Caco-2 (cell line): ENCODE measurements around the gene WDFY4. TPM values are rescaled to one million over a fixed set of nuclear protein-coding genes. Genes with fewer than 3 reads are reported as not detected.

Experiments
- BruUV-seq: library from RNA; stranded (reverse); fragments of 400-500 nt; replicated peaks from 2 replicates; lab custom pipeline; 2021; lab: Mats Ljungman, UMichigan
- CTCF ChIA-PET: fragments of 300-600 bp; sonication (Branson Sonifier 250); formaldehyde crosslinking; loops from one replicate; lab custom pipeline; 2022; ENCODE audit warnings: antibody characterized with exemption; lab: Charles Lee
- POLR2A ChIA-PET: fragments of 300-600 bp; sonication (Branson Sonifier 250); formaldehyde crosslinking; loops from one replicate; lab custom pipeline; 2022; ENCODE audit warnings: antibody characterized with exemption; lab: Charles Lee
- DNase-seq, 2 experiments: peaks; one replicate each; pipeline versions ENCODE4 v3.0.0 to v3.0.0-alpha.2; 2020 to 2022
- H3K27me3 ChIP-seq: replicated peaks from 2 replicates; pipeline ENCODE4 v1.6.0; 2011; ENCODE audit warnings: low read length; ENCODE audit not compliant: control insufficient read depth, insufficient read depth
- H3K36me3 ChIP-seq: 2 replicates; pipeline ENCODE4 v1.5.1; 2011; ENCODE audit warnings: low read length; ENCODE audit not compliant: control insufficient read depth, insufficient read depth
- H3K4me1 ChIP-seq: fragments of 250-450 bp; sonication (Bioruptor Pico); 2 replicates; pipeline ENCODE4 v1.5.1; 2020; ENCODE audit warnings: mild to moderate bottlenecking
- H3K4me3 ChIP-seq: 2 replicates; pipeline ENCODE4 v1.5.1; 2011; ENCODE audit warnings: low read depth, mild to moderate bottlenecking, control low read depth, low read length
- H3K9me3 ChIP-seq: fragments of 250-450 bp; sonication (Bioruptor Pico); 2 replicates; pipeline ENCODE4 v1.5.1; 2020; ENCODE audit warnings: mild to moderate bottlenecking, moderate library complexity
- H3K27ac Mint-ChIP-seq: one replicate; pipeline ENCODE4 v1.8.0; 2022; ENCODE audit warnings: mixed read lengths; ENCODE audit not compliant: unreplicated experiment
- H3K27me3 Mint-ChIP-seq: one replicate; pipeline ENCODE4 v1.8.0; 2022; ENCODE audit warnings: mixed read lengths; ENCODE audit not compliant: insufficient read depth, unreplicated experiment
- H3K36me3 Mint-ChIP-seq: one replicate; pipeline ENCODE4 v1.8.0; 2022; ENCODE audit warnings: mild to moderate bottlenecking, mixed read lengths; ENCODE audit not compliant: insufficient read depth, unreplicated experiment
- H3K4me1 Mint-ChIP-seq: one replicate; pipeline ENCODE4 v1.8.0; 2022; ENCODE audit warnings: low read depth, mixed read lengths; ENCODE audit not compliant: unreplicated experiment
- H3K4me3 Mint-ChIP-seq: one replicate; pipeline ENCODE4 v1.8.0; 2022; ENCODE audit warnings: mild to moderate bottlenecking, moderate library complexity, mixed read lengths; ENCODE audit not compliant: unreplicated experiment
- H3K9me3 Mint-ChIP-seq: one replicate; pipeline ENCODE4 v1.8.0; 2022; ENCODE audit warnings: mixed read lengths; ENCODE audit not compliant: unreplicated experiment
- CTCF ChIP-seq, 2 experiments: fragments of 200-600 bp in 1 of 2; IDR thresholded peaks; 1 replicate in 1 of 2; 2 replicates in 1 of 2; pipeline versions ENCODE4 v1.5.1 to v1.8.0; 2011 to 2022; ENCODE audit warnings: antibody characterized with exemption in 1 of 2, control low read depth in 1 of 2, inconsistent platforms in 1 of 2, low read depth in 1 of 2, low read length in 1 of 2, mild to moderate bottlenecking in 1 of 2, moderate library complexity in 1 of 2; ENCODE audit not compliant: insufficient read depth in 1 of 2, severe bottlenecking in 1 of 2, unreplicated experiment in 1 of 2
- intact Hi-C: fragments of 100-400 bp; cut with micrococcal nuclease; formaldehyde crosslinking; loops from one replicate; pipeline ENCODE4 v1.10.0; 2022; ENCODE audit not compliant: unreplicated experiment
- total RNA-seq: library from RNA; stranded (reverse); gene quantifications from 2 replicates; pipeline ENCODE4 v1.2.3, GENCODE V29; 2022

WDFY4 gene
- total RNA-seq, 1 experiment from 2014 or later: not detected

GRCh38 chr10:48697091-48697490, 12.4 kb downstream of the WDFY4 start:
- POLR2A ChIA-PET: no interaction called here
- DNase-seq: no peak
- H3K4me1 ChIP-seq: no peaks in the 10 kb centered on the region
- H3K4me3 Mint-ChIP-seq: no peak overlapping the region
- H3K4me1 Mint-ChIP-seq: no peaks in the 10 kb centered on the region
- no peak for TF ChIP-seq CTCF (IDR thresholded peaks at IDR 0.05; ENCODE audit: insufficient read depth in 1 of 2, low read depth in 1 of 2, low read length in 1 of 2, severe bottlenecking in 1 of 2, unreplicated experiment in 1 of 2)
- H3K36me3 Mint-ChIP-seq: no peaks in the 10 kb centered on the region
- peaks cover 6% of the 10 kb centered on the region for H3K27me3 ChIP-seq
- no peak overlapping the region for H3K4me3 ChIP-seq
- no peaks in the 10 kb centered on the region for H3K9me3 ChIP-seq
- peaks cover 45% of the 10 kb centered on the region for H3K27me3 Mint-ChIP-seq
- CTCF ChIA-PET: interaction anchor here (1.6 kb wide), 1 partner anchor 39 kb away, joined by 5 read pairs; no protein-coding TSS in a partner anchor
- intact Hi-C loops: no loop called here
- H3K27ac Mint-ChIP-seq: no peak overlapping the region
- H3K36me3 ChIP-seq: no peaks in the 10 kb centered on the region
- no peaks in the 10 kb centered on the region for H3K9me3 Mint-ChIP-seq
- BruUV-seq: no TSS peak

- H3K4me3 ChIP-seq: no peak overlapping the region
- Mint-ChIP-seq H3K4me3 (no peak overlapping the region), H3K4me1 (no peaks in the 10 kb centered on the region), H3K9me3 (no peaks in the 10 kb centered on the region), H3K27ac (no peak overlapping the region), H3K27me3 (peaks cover 40% of the 10 kb centered on the region), H3K36me3 (no peaks in the 10 kb centered on the region)
- ChIA-PET POLR2A (no interaction called here), CTCF (no interaction called here)
- TF ChIP-seq CTCF (IDR thresholded peaks at IDR 0.05; ENCODE audit: insufficient read depth in 1 of 2, low read depth in 1 of 2, low read length in 1 of 2, severe bottlenecking in 1 of 2, unreplicated experiment in 1 of 2): no peak
- no peaks in the 10 kb centered on the region for H3K4me1 ChIP-seq
- no peaks in the 10 kb centered on the region for H3K36me3 ChIP-seq
- no peak for DNase-seq
- intact Hi-C loops: no loop called here
- peaks cover 6% of the 10 kb centered on the region for H3K27me3 ChIP-seq
- H3K9me3 ChIP-seq: no peaks in the 10 kb centered on the region
- BruUV-seq: no TSS peak
Measured at GRCh38 chr10:48697821-48698764, 13.4 kb downstream of the WDFY4 start.

GRCh38 chr10:48699011-48699627, 14.4 kb downstream of the WDFY4 start:
- Histone ChIP-seq H3K36me3 (no peaks in the 10 kb centered on the region), H3K27me3 (peaks cover 6% of the 10 kb centered on the region), H3K9me3 (no peaks in the 10 kb centered on the region), H3K4me1 (no peaks in the 10 kb centered on the region), H3K4me3 (no peak overlapping the region)
- DNase-seq: no peak
- H3K27ac Mint-ChIP-seq: no peak overlapping the region
- H3K36me3 Mint-ChIP-seq: no peaks in the 10 kb centered on the region
- peaks cover 37% of the 10 kb centered on the region for H3K27me3 Mint-ChIP-seq
- POLR2A ChIA-PET: no interaction called here
- TF ChIP-seq CTCF (IDR thresholded peaks at IDR 0.05; ENCODE audit: insufficient read depth in 1 of 2, low read depth in 1 of 2, low read length in 1 of 2, severe bottlenecking in 1 of 2, unreplicated experiment in 1 of 2): no peak
- no peaks in the 10 kb centered on the region for H3K9me3 Mint-ChIP-seq
- H3K4me3 Mint-ChIP-seq: no peak overlapping the region
- no TSS peak for BruUV-seq
- H3K4me1 Mint-ChIP-seq: no peaks in the 10 kb centered on the region
- CTCF ChIA-PET: no interaction called here
- intact Hi-C loops: no loop called here
